ENCODE measurements around the gene SOD3. TPM values are rescaled to one million over a fixed set of nuclear protein-coding genes. Genes with fewer than 3 reads are reported as not detected.
A peak's percentile ranks its signal among the peaks of the same experiment; 100 is the strongest.

SOD3 gene
- total RNA-seq, 1 experiment from 2014 or later: 10.7 TPM

DNA sequence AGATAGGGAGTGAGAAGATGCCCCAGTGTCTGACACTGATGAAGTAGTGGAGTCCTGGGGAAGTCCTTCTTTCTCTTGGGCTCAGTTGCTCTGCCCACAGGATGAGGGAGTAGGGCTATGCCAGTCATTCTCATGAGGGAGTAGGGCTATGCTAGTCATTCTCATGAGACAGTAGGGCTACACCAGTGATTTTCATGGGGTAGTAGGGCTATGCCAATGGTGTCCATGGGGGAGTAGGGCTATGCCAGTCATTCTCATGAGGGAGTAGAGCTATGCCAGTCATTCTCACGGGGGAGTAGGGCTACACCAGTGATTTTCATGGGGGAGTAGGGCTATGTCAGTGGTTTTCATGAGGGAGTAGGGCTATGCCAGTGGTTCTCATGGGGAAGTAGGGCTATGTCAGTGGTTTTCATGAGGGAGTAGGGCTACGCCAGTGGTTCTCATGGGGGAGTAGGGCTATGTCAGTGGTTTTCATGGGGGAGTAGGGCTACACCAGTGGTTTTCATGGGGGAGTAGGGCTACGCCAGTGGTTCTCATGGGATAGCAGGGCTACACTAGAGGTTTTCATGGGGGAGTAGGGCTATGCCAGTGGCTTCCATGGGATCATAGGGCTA, 43.3 kb upstream of the SOD3 start:
- CTCF ChIA-PET: no interaction called here

DNA sequence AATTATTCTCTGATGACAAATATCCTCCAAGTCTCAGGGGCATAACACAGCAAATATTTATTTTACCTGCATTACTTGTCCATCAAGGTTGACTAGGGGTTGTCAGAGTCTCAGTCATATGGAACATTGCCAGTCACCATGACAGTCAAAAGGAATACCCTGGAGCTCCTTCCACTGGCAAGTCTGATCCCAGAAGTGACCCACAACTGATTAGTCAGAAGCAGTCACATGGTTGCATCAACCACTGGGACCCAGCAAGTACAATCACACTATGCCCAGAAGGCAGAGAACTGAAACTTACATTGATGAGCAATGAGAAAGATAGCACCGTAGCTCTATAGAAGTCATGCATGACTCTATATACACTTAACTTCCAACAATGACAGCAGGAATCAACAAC, 41.9 kb upstream of the SOD3 start:
- peak overlapping the region; percentile 93 for H3K27ac ChIP-seq (ENCODE audit: low read length)
- POLR2A ChIA-PET (ENCODE audit: unreplicated experiment): interaction anchor here (0.6 kb wide), 1 partner anchor 22 kb away, joined by 4 read pairs; no protein-coding TSS in a partner anchor
- H3K27me3 ChIP-seq (ENCODE audit: low read length): no peaks in the 10 kb centered on the region
- peaks cover 24% of the 10 kb centered on the region for H3K4me1 ChIP-seq (ENCODE audit: insufficient read depth, low read length)
- H3K9me2 ChIP-seq (replicated peaks; ENCODE audit: low read length): no peaks in the 10 kb centered on the region
- no peak overlapping the region for H3K4me3 ChIP-seq (ENCODE audit: low read length)
- H3K9me3 ChIP-seq (ENCODE audit: low read length): peaks cover 27% of the 10 kb centered on the region; the same call in 1 of the 2 replicates
- H3K9ac ChIP-seq (ENCODE audit: low read length): no peak overlapping the region
- intact Hi-C loops (cut with micrococcal nuclease): loop anchor here (1.0 to 5.0 kb wide), 5 partner anchors 29 to 159 kb away; partner anchors contain the start of gene SOD3
- CTCF ChIA-PET: interaction anchor here (0.6 kb wide), 2 partner anchors 29 kb away, joined by 3 read pairs; no protein-coding TSS in a partner anchor
- TF ChIP-seq, protein P1, sequence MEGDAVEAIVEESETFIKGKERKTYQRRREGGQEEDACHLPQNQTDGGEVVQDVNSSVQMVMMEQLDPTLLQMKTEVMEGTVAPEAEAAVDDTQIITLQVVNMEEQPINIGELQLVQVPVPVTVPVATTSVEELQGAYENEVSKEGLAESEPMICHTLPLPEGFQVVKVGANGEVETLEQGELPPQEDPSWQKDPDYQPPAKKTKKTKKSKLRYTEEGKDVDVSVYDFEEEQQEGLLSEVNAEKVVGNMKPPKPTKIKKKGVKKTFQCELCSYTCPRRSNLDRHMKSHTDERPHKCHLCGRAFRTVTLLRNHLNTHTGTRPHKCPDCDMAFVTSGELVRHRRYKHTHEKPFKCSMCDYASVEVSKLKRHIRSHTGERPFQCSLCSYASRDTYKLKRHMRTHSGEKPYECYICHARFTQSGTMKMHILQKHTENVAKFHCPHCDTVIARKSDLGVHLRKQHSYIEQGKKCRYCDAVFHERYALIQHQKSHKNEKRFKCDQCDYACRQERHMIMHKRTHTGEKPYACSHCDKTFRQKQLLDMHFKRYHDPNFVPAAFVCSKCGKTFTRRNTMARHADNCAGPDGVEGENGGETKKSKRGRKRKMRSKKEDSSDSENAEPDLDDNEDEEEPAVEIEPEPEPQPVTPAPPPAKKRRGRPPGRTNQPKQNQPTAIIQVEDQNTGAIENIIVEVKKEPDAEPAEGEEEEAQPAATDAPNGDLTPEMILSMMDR (conservative IDR thresholded peaks at IDR 0.05; ENCODE audit: low read depth, low read length): no peak
- TF ChIP-seq EZH2phosphoT487 (IDR thresholded peaks at IDR 0.05; ENCODE audit: borderline replicate concordance, low read length) (no peak), EZH2 (IDR thresholded peaks at IDR 0.05; ENCODE audit: low read length, unreplicated experiment) (no peak)
- no peak overlapping the region for H2AFZ ChIP-seq (ENCODE audit: low read length)
- BruUV-seq (replicated peaks): no TSS peak
- no peaks in the 10 kb centered on the region for H3K79me2 ChIP-seq (ENCODE audit: low read length)
- DNase-seq (peak; percentile 98), ATAC-seq (peak; percentile 90)
- H3F3A ChIP-seq (ENCODE audit: low read length, unreplicated experiment): peaks cover 9% of the 10 kb centered on the region
- no peaks in the 10 kb centered on the region for H4K20me1 ChIP-seq (ENCODE audit: low read length)
- H3K36me3 ChIP-seq (ENCODE audit: low read depth, low read length): no peaks in the 10 kb centered on the region; the same call in 1 of the 2 replicates
- no peak overlapping the region for H3K4me2 ChIP-seq (ENCODE audit: low read length)

More for the DNA sequence above, 43.3 kb upstream of the SOD3 start:
- ATAC-seq (no peak), DNase-seq (no peak)
- no peaks in the 10 kb centered on the region for H3K27me3 ChIP-seq (ENCODE audit: low read length)
- H3K36me3 ChIP-seq (ENCODE audit: low read depth, low read length): no peaks in the 10 kb centered on the region
- no peaks in the 10 kb centered on the region for H4K20me1 ChIP-seq (ENCODE audit: low read length)
- peaks cover 9% of the 10 kb centered on the region for H3F3A ChIP-seq (ENCODE audit: low read length, unreplicated experiment)
- no peak overlapping the region for H3K4me3 ChIP-seq (ENCODE audit: low read length)
- TF ChIP-seq, protein P1 (conservative IDR thresholded peaks at IDR 0.05; ENCODE audit: low read depth, low read length): no peak
- intact Hi-C loops (cut with micrococcal nuclease): loop anchor here (2.0 to 5.0 kb wide), 4 partner anchors 43 to 157 kb away; partner anchors contain the start of gene SOD3
- H3K4me1 ChIP-seq (ENCODE audit: insufficient read depth, low read length): peaks cover 38% of the 10 kb centered on the region
- H3K27ac ChIP-seq (ENCODE audit: low read length): peak overlapping the region; percentile 93
- H3K9me2 ChIP-seq (replicated peaks; ENCODE audit: low read length): no peaks in the 10 kb centered on the region
- no peaks in the 10 kb centered on the region for H3K79me2 ChIP-seq (ENCODE audit: low read length)
- 0 out of 2 replicates have a peak overlapping the region, but pooled peaks have one; percentile 51 for H3K4me2 ChIP-seq (ENCODE audit: low read length)
- peaks cover 15% of the 10 kb centered on the region; the same call in 1 of the 2 replicates for H3K9me3 ChIP-seq (ENCODE audit: low read length)
- POLR2A ChIA-PET (ENCODE audit: unreplicated experiment): no interaction called here
- BruUV-seq (replicated peaks): no TSS peak
- no peak overlapping the region for H3K9ac ChIP-seq (ENCODE audit: low read length)
- no peak overlapping the region for H2AFZ ChIP-seq (ENCODE audit: low read length)

DNA sequence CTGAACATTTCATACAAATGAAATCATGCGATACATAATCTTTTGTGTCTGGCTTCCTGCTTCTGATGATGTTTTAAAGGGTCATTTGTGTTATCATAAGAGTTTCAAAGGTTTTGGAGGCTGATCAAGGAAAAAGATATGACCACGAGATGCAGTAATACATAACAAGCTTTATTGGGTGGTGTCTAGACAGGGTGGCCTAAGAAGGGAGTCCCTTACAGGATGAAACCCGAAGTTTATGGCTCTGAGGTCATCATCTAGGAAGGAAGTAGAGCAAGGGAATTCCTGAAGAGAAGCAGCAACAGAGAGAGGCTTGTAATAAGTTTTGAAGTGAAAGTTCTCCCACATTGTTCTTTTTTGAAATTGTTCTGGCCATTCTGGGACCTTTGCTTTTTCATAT, 40.8 kb upstream of the SOD3 start:
- CTCF ChIA-PET: no interaction called here
- ATAC-seq: no peak
- no peaks in the 10 kb centered on the region for H4K20me1 ChIP-seq (ENCODE audit: low read length)

More for the DNA sequence above, 40.8 kb upstream of the SOD3 start:
- Histone ChIP-seq H3K27ac (ENCODE audit: low read length) (peak overlapping the region; percentile 84), H3K4me2 (ENCODE audit: low read length) (no peak overlapping the region), H3K9ac (ENCODE audit: low read length) (peak overlapping the region; percentile 34; the same call in 1 of the 2 replicates), H3K4me3 (ENCODE audit: low read length) (no peak overlapping the region), H3K9me2 (replicated peaks; ENCODE audit: low read length) (no peaks in the 10 kb centered on the region), H3K79me2 (ENCODE audit: low read length) (no peaks in the 10 kb centered on the region), H3K36me3 (ENCODE audit: low read depth, low read length) (no peaks in the 10 kb centered on the region; the same call in 1 of the 2 replicates), H3K4me1 (ENCODE audit: insufficient read depth, low read length) (peaks cover 24% of the 10 kb centered on the region), H3F3A (ENCODE audit: low read length, unreplicated experiment) (peaks cover 9% of the 10 kb centered on the region), H2AFZ (ENCODE audit: low read length) (no peak overlapping the region), H3K9me3 (ENCODE audit: low read length) (peaks cover 27% of the 10 kb centered on the region; the same call in 1 of the 2 replicates), H3K27me3 (ENCODE audit: low read length) (no peaks in the 10 kb centered on the region)
- POLR2A ChIA-PET (ENCODE audit: unreplicated experiment): no interaction called here
- intact Hi-C loops (cut with micrococcal nuclease): loop anchor here (5.0 kb wide), 1 partner anchor 88 kb away; no protein-coding TSS in a partner anchor
- TF ChIP-seq EZH2phosphoT487 (IDR thresholded peaks at IDR 0.05; ENCODE audit: borderline replicate concordance, low read length): no peak
- TF ChIP-seq, protein P1 (conservative IDR thresholded peaks at IDR 0.05; ENCODE audit: low read depth, low read length): no peak
- TF ChIP-seq EZH2 (IDR thresholded peaks at IDR 0.05; ENCODE audit: low read length, unreplicated experiment): no peak
- no TSS peak for BruUV-seq (replicated peaks)
- peak; percentile 17 for DNase-seq

Data from PC-3 (cell line).